Measurements from ENCODE around the gene SIX6. TPM values are rescaled to one million over a fixed set of nuclear protein-coding genes. Genes with fewer than 3 reads are reported as not detected.

Gene SIX6
- total and polyA plus RNA-seq, 11 donors, result not detected

GRCh38 chr14:60512973-60513571 is 4.1 kb downstream of the SIX6 start:
- Histone ChIP-seq H3K27ac (no peak overlapping the region), H3K4me3 (no peak overlapping the region), H3K4me1 (peaks cover 0 to 49% (median 23%) of the 10 kb centered on the region in 12 donors), H3K27me3 (peaks cover 66 to 100% (median 96%) of the 10 kb centered on the region in 9 donors), H3K36me3 (no peaks in the 10 kb centered on the region), H3K9me3 (no peaks in the 10 kb centered on the region)
- TF ChIP-seq POLR2A (IDR thresholded peaks at IDR 0.05) (no peak), CTCF (IDR thresholded peaks at IDR 0.05) (no peak)
- WGBS, 4 donors, result 3 to 5% (median 3%) methylated on average over 7 of the region's 7 CpGs
- intact Hi-C loops (cut with DNase I), result no loop called here
- no peak for ATAC-seq
- no peak for DNase-seq

- Histone ChIP-seq H3K4me1 (peaks cover 0 to 40% (median 23%) of the 10 kb centered on the region in 12 donors), H3K36me3 (no peaks in the 10 kb centered on the region), H3K9me3 (no peaks in the 10 kb centered on the region), H3K27ac (no peak overlapping the region), H3K4me3 (peak overlapping the region in 11 of 12 donors; percentile 12 to 42 (median 35)), H3K27me3 (peaks cover 56 to 100% (median 90%) of the 10 kb centered on the region in 9 donors)
- intact Hi-C loops (cut with DNase I), result no loop called here
- DNase-seq (no peak), ATAC-seq (no peak)
- 2 to 4% (median 3%) methylated on average over 10 of the region's 10 CpGs for whole genome bisulfite sequencing, 4 donors
- TF ChIP-seq POLR2A (IDR thresholded peaks at IDR 0.05) (no peak), CTCF (IDR thresholded peaks at IDR 0.05) (no peak)
Observed at GRCh38 chr14:60514378-60514740, 5.4 kb downstream of the SIX6 start.

GRCh38 chr14:60514741-60515491 is 6.0 kb downstream of the SIX6 start:
- Histone ChIP-seq H3K9me3 (no peaks in the 10 kb centered on the region), H3K4me1 (peaks cover 0 to 35% (median 18%) of the 10 kb centered on the region in 12 donors), H3K27me3 (peaks cover 53 to 99% (median 84%) of the 10 kb centered on the region in 9 donors), H3K36me3 (no peaks in the 10 kb centered on the region), H3K27ac (no peak overlapping the region), H3K4me3 (peak overlapping the region in 11 of 12 donors; percentile 12 to 42 (median 35))
- 1 to 3% (median 2%) methylated on average over 27 to 79 of the region's 79 CpGs for WGBS, 4 donors
- intact Hi-C loops (cut with DNase I), result no loop called here
- DNase-seq (peak in 1 of 5 donors; percentile 51), ATAC-seq (peak in 2 of 4 donors; percentile 22 to 55)
- peak in 6 of 12 donors; percentile 7 to 48 (median 26) for TF ChIP-seq CTCF (IDR thresholded peaks at IDR 0.05)
- no peak for TF ChIP-seq POLR2A (IDR thresholded peaks at IDR 0.05)

GRCh38 chr14:60515511-60516289 is 6.8 kb downstream of the SIX6 start:
- TF ChIP-seq POLR2A (IDR thresholded peaks at IDR 0.05) (no peak), CTCF (IDR thresholded peaks at IDR 0.05) (no peak)
- H3K27ac ChIP-seq, result no peak overlapping the region
- DNase-seq (peak in 1 of 5 donors; percentile 56), ATAC-seq (no peak)
- intact Hi-C loops (cut with DNase I), result no loop called here
- no peaks in the 10 kb centered on the region for H3K36me3 ChIP-seq
- 4 to 7% (median 5%) methylated on average over 34 to 66 of the region's 66 CpGs for WGBS, 4 donors
- peaks cover 55 to 99% (median 82%) of the 10 kb centered on the region in 9 donors for H3K27me3 ChIP-seq
- no peaks in the 10 kb centered on the region for H3K9me3 ChIP-seq
- peak overlapping the region in 5 of 12 donors; percentile 12 to 41 (median 35) for H3K4me3 ChIP-seq
- H3K4me1 ChIP-seq, result peaks cover 0 to 27% (median 12%) of the 10 kb centered on the region in 12 donors

All from heart left ventricle (tissue), 16 donors.